K562 (cell line): ENCODE results near the gene SHISAL2A. TPM values are rescaled to one million over a fixed set of nuclear protein-coding genes. Genes with fewer than 3 reads are reported as not detected.

Experiments used
- ARNT ChIP-seq, 2 experiments: fragments of 450-650 bp; IDR thresholded peaks; 2 replicates each; pipeline ENCODE4 v1.6.1; 2016; ENCODE audit warnings: mild to moderate bottlenecking in 1 of 2
- ELF4 ChIP-seq: fragments of 450-650 bp; formaldehyde crosslinking; IDR thresholded peaks from 2 replicates; pipeline ENCODE4 v1.4.0; 2022; ENCODE audit warnings: missing genetic modification characterization
- ILK ChIP-seq: fragments of 450-650 bp; IDR thresholded peaks from 2 replicates; pipeline ENCODE4 v1.6.1; 2016; ENCODE audit warnings: missing genetic modification characterization, low read depth, mild to moderate bottlenecking, missing compliant biosample characterization, moderate library complexity, borderline replicate concordance
- MEF2A ChIP-seq: IDR thresholded peaks from 2 replicates; pipeline ENCODE4 v1.6.1; 2011; ENCODE audit warnings: low read depth, mild to moderate bottlenecking, low read length, moderate library complexity; ENCODE audit not compliant: control insufficient read depth
- RFX7 ChIP-seq: fragments of 250-450 bp; sonication (Bioruptor Pico); IDR thresholded peaks from 2 replicates; pipeline ENCODE4 v1.5.1; 2021; ENCODE audit warnings: mild to moderate bottlenecking
- SNRNP70 ChIP-seq: fragments of 200-400 bp; formaldehyde crosslinking; optimal IDR thresholded peaks from 2 replicates; pipeline ENCODE3; 2017; ENCODE audit warnings: low read depth, low read length
- SPI1 ChIP-seq: IDR thresholded peaks from 2 replicates; pipeline ENCODE4 v1.6.1; 2011; ENCODE audit warnings: low read depth, low read length, control low read depth, borderline replicate concordance
- SRSF1 ChIP-seq: fragments of 200-400 bp; formaldehyde crosslinking; IDR thresholded peaks from 2 replicates; pipeline ENCODE4 v1.6.1; 2017; ENCODE audit warnings: mild to moderate bottlenecking, low read depth, low read length, moderate library complexity
- TAF9B ChIP-seq: fragments of 450-650 bp; IDR thresholded peaks from 2 replicates; pipeline ENCODE4 v1.6.1; 2018; ENCODE audit warnings: mild to moderate bottlenecking; ENCODE audit not compliant: partially characterized antibody
- TGIF2 ChIP-seq: sonication (generic); formaldehyde crosslinking; IDR thresholded peaks from 2 replicates; pipeline ENCODE4 v1.8.1; 2022; ENCODE audit warnings: mild to moderate bottlenecking, missing genetic modification reagents, moderate library complexity
- TRIM24 ChIP-seq, 2 experiments: fragments of 450-650 bp; IDR thresholded peaks; 2 replicates each; pipeline ENCODE4 v1.6.1; 2016
- U2AF1 ChIP-seq: fragments of 200-400 bp; formaldehyde crosslinking; optimal IDR thresholded peaks from 2 replicates; pipeline ENCODE3; 2017; ENCODE audit warnings: mild to moderate bottlenecking, low read depth, low read length, moderate library complexity
- ZBTB49 ChIP-seq: sonication (generic); formaldehyde crosslinking; IDR thresholded peaks from 2 replicates; pipeline ENCODE4 v1.8.0; 2022; ENCODE audit warnings: missing genetic modification reagents, mild to moderate bottlenecking, borderline replicate concordance
- ZNF280B ChIP-seq: fragments of 250-450 bp; sonication (Bioruptor Pico); IDR thresholded peaks from 2 replicates; pipeline ENCODE4 v1.5.1; 2021; ENCODE audit warnings: mild to moderate bottlenecking
- polyA plus RNA-seq, 8 experiments: library from polyadenylated mRNA; depleted of rRNA in 4 of 8; stranded (reverse) in 5 of 8; unstranded in 3 of 8; fragments of >200 nt; fragmentation: Nextera tagmentation in 2 of 8; fragmentation: Illumina TruSeq in 1 of 8; extraction: Ambion mirVana in 2 of 8; extraction: Trizol in 1 of 8; gene quantifications; 2 replicates each; pipeline versions ENCODE4 v1.2.1 to v1.2.3, GENCODE V29; 2011 to 2014; ENCODE audit warnings: inconsistent platforms in 1 of 8, missing spikeins in 1 of 8
- total RNA-seq, 7 experiments: library from RNA; depleted of rRNA in 6 of 7; stranded (reverse); fragments of >200 nt in 6 of 7; fragmentation: Illumina TruSeq in 2 of 7; extraction: Trizol in 2 of 7; gene quantifications; 2 replicates each; pipeline versions ENCODE4 v1.2.1 to v1.2.3, GENCODE V29; 2011 to 2021; ENCODE audit warnings: low replicate concordance in 1 of 7

SHISAL2A gene
- total and polyA plus RNA-seq, 9 of the 15 experiments (the other 6 are each of a cell fraction or from before 2014, with no cell fraction given): 0.11 TPM; not detected in 8

GRCh38 chr1:52592637-52593323 lies 40.2 kb upstream of the SHISAL2A start (continued):
- TF ChIP-seq TAF9B (no peak), ZBTB49 (no peak), ILK (tag) (no peak), RFX7 (CRISPR knock-in tag) (no peak), SPI1 (no peak), TGIF2 (no peak), ARNT (IDR thresholded peaks at IDR 0.05) (no peak), SRSF1 (no peak), ELF4 (no peak), TRIM24 (IDR thresholded peaks at IDR 0.05) (no peak), U2AF1 (no peak), SNRNP70 (no peak), MEF2A (no peak), ZNF280B (CRISPR knock-in tag) (no peak)
